Smooth muscle cell (in vitro differentiated cells): ENCODE data around the gene TUT1. TPM values are rescaled to one million over a fixed set of nuclear protein-coding genes. Genes with fewer than 3 reads are reported as not detected.
A peak's percentile ranks its signal among the peaks of the same experiment; 100 is the strongest.

Experiments
- DNase-seq: peaks from one replicate; lab custom pipeline; 2025; ENCODE audit not compliant: unreplicated experiment; lab: John Stamatoyannopoulos, UW
- H2AFZ ChIP-seq: fragments of 200-600 bp; sonication (generic); 2 replicates; pipeline ENCODE4 v1.6.0; 2016; ENCODE audit warnings: antibody characterized with exemption, low read depth, mild to moderate bottlenecking
- H3F3A ChIP-seq: fragments of 200-600 bp; sonication (generic); 2 replicates; pipeline ENCODE4 v1.6.0; 2017; ENCODE audit warnings: antibody characterized with exemption, low read depth
- H3K27ac ChIP-seq: fragments of 200-600 bp; sonication (generic); 2 replicates; pipeline ENCODE4 v1.5.1; 2016; ENCODE audit warnings: low read depth, mild to moderate bottlenecking
- H3K27me3 ChIP-seq: fragments of 200-600 bp; sonication (generic); 2 replicates; pipeline ENCODE4 v1.6.1; 2016; ENCODE audit warnings: low read depth, mild to moderate bottlenecking
- H3K36me3 ChIP-seq: fragments of 200-600 bp; sonication (generic); 2 replicates; pipeline ENCODE4 v1.5.1; 2016; ENCODE audit warnings: low read depth
- H3K4me1 ChIP-seq: fragments of 200-600 bp; sonication (generic); 2 replicates; pipeline ENCODE4 v1.5.1; 2016; ENCODE audit warnings: low read depth
- H3K4me2 ChIP-seq: fragments of 200-600 bp; sonication (generic); 2 replicates; pipeline ENCODE4 v1.6.0; 2016; ENCODE audit warnings: mild to moderate bottlenecking
- H3K4me3 ChIP-seq: fragments of 200-600 bp; sonication (generic); 2 replicates; pipeline ENCODE4 v1.5.1; 2016; ENCODE audit warnings: mild to moderate bottlenecking
- H3K79me2 ChIP-seq: fragments of 200-600 bp; sonication (generic); 2 replicates; pipeline ENCODE4 v1.6.0; 2016; ENCODE audit warnings: low read depth, mild to moderate bottlenecking
- H3K9ac ChIP-seq: fragments of 200-600 bp; sonication (generic); 2 replicates; pipeline ENCODE4 v1.6.0; 2016; ENCODE audit warnings: low read depth
- H3K9me3 ChIP-seq: fragments of 200-600 bp; sonication (generic); replicated peaks from 2 replicates; pipeline ENCODE4 v1.5.1; 2016; ENCODE audit warnings: low read depth
- H4K20me1 ChIP-seq: fragments of 200-600 bp; sonication (generic); 2 replicates; pipeline ENCODE4 v1.6.0; 2016; ENCODE audit warnings: low read depth
- WGBS: methylation state at CpG from one replicate; pipeline ENCODE4 v1.1.7; 2016; ENCODE audit warnings: low lambda C conversion rate; 5-methylcytosine and 5-hydroxymethylcytosine counted together
- polyA plus RNA-seq: library from polyadenylated mRNA; unstranded; fragments of >200 nt; fragmentation: Nextera tagmentation; extraction: Ambion mirVana; gene quantifications from 2 replicates; pipeline ENCODE4 v1.2.1, GENCODE V29; 2016
- total RNA-seq: library from RNA; depleted of rRNA; stranded (reverse); fragments of >200 nt; gene quantifications from 2 replicates; pipeline ENCODE4 v1.2.3, GENCODE V29; 2014
- TF ChIP-seq, protein P1 (sequence below): fragments of 200-600 bp; sonication (generic); IDR thresholded peaks from 2 replicates; pipeline ENCODE4 v1.5.1; 2017; ENCODE audit warnings: borderline replicate concordance, mild to moderate bottlenecking, antibody characterized with exemption; ENCODE audit not compliant: insufficient read depth, poor library complexity, severe bottlenecking

Gene TUT1
- total and polyA plus RNA-seq, 2 experiments from 2014 or later: 3.0 to 15.9 TPM

- peak within 1 kb of the TSS; percentile 78 for H3K4me3 ChIP-seq
- H3K4me2 ChIP-seq: peak within 1 kb of the TSS; percentile 82
- H3K27ac ChIP-seq: peak within 1 kb of the TSS; percentile 56
- no peaks in the 10 kb centered on the region for H4K20me1 ChIP-seq
- H2AFZ ChIP-seq: peak within 1 kb of the TSS; percentile 46
- H3K9ac ChIP-seq: peak within 1 kb of the TSS; percentile 79
- peaks cover 11% of the 10 kb centered on the region for H3K4me1 ChIP-seq
- no peaks in the 10 kb centered on the region for H3K27me3 ChIP-seq
- WGBS: 8% methylated on average over 24 of the region's 91 CpGs
- TF ChIP-seq, protein P1, sequence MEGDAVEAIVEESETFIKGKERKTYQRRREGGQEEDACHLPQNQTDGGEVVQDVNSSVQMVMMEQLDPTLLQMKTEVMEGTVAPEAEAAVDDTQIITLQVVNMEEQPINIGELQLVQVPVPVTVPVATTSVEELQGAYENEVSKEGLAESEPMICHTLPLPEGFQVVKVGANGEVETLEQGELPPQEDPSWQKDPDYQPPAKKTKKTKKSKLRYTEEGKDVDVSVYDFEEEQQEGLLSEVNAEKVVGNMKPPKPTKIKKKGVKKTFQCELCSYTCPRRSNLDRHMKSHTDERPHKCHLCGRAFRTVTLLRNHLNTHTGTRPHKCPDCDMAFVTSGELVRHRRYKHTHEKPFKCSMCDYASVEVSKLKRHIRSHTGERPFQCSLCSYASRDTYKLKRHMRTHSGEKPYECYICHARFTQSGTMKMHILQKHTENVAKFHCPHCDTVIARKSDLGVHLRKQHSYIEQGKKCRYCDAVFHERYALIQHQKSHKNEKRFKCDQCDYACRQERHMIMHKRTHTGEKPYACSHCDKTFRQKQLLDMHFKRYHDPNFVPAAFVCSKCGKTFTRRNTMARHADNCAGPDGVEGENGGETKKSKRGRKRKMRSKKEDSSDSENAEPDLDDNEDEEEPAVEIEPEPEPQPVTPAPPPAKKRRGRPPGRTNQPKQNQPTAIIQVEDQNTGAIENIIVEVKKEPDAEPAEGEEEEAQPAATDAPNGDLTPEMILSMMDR: peak; percentile 100
- peak; percentile 91 for DNase-seq
- no peaks in the 10 kb centered on the region for H3K9me3 ChIP-seq
- H3K79me2 ChIP-seq: peaks cover 8% of the 10 kb centered on the region
- H3K36me3 ChIP-seq: no peaks in the 10 kb centered on the region
- peaks cover 12% of the 10 kb centered on the region for H3F3A ChIP-seq
Measured at GRCh38 chr11:62612366-62613290, 21.3 kb upstream of the TUT1 start, which contains the start of the genes EML3 and ROM1. TSS of gene EML3 (minus strand) at chr11:62612775. CDS start at chr11:62612457, 318 bp downstream. TSS of gene ROM1 (plus strand) at chr11:62613257. CDS start at chr11:62613282, 25 bp downstream.

GRCh38 chr11:62611705-62612365, 20.5 kb upstream of the TUT1 start:
- Histone ChIP-seq H4K20me1 (no peaks in the 10 kb centered on the region), H3K4me2 (peak overlapping the region; percentile 82), H3K4me3 (peak overlapping the region; percentile 78), H3K79me2 (peaks cover 8% of the 10 kb centered on the region), H3K27ac (peak overlapping the region; percentile 56), H2AFZ (peak overlapping the region; percentile 46), H3K9me3 (no peaks in the 10 kb centered on the region), H3F3A (peaks cover 12% of the 10 kb centered on the region), H3K9ac (peak overlapping the region; percentile 79), H3K4me1 (peaks cover 11% of the 10 kb centered on the region), H3K27me3 (no peaks in the 10 kb centered on the region), H3K36me3 (no peaks in the 10 kb centered on the region)
- no peak for DNase-seq
- TF ChIP-seq, protein P1: no peak
- 3% methylated on average over 26 of the region's 34 CpGs for WGBS

DNA sequence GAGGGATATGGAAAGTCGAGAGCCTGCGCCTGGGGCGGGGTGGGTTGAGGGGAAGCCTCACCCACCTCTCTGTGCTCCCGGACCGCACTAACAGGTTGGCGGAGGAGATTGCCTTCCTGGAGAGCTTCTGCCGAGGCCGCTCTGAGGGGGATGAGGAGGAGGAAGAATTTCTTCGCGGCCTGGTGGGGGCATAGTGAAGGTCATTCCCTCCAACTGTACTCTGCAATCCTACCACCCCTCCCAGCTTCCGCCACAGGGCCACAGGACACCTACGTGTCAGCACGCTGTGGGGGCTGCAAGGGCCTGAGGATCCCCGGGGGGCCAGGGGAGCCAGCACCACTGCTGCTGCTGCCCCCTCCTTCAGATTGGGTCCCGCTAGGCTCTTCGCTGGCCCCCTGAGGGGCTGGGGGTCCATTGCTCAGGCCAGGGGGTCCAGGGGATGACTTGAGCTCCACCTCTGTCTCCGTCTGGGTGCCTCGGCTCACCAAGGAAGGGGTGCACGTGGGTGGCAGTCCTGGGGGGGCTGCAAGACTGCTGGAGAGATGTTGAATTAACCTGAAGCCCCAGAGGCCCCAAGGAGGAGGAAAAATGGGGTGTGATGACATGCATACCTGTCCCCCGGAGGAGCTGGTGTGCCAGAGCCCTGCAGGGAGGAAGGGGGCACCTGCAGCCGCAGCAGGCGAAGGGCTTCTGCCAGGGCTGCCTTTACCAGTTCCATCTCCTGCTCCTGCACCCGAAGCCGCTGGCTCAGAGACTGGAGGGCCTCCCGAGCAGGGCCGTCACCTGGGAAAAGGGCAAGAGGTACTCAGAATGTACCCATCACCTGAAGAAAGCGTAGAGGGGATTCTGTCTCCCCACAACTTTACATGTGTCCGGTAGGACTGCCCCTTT, 19.7 kb upstream of the TUT1 start:
- WGBS: 80% methylated on average over 28 of the region's 28 CpGs
- H3K79me2 ChIP-seq: peaks cover 8% of the 10 kb centered on the region
- peaks cover 11% of the 10 kb centered on the region for H3K4me1 ChIP-seq
- peak overlapping the region; percentile 46 for H2AFZ ChIP-seq
- peak overlapping the region; percentile 79 for H3K9ac ChIP-seq
- H3K36me3 ChIP-seq: no peaks in the 10 kb centered on the region
- H3K9me3 ChIP-seq: no peaks in the 10 kb centered on the region
- TF ChIP-seq, protein P1: no peak
- no peaks in the 10 kb centered on the region for H3K27me3 ChIP-seq
- peak overlapping the region; percentile 56 for H3K27ac ChIP-seq
- H4K20me1 ChIP-seq: no peaks in the 10 kb centered on the region
- peak overlapping the region; percentile 78 for H3K4me3 ChIP-seq
- peak overlapping the region; percentile 82 for H3K4me2 ChIP-seq
- H3F3A ChIP-seq: peaks cover 12% of the 10 kb centered on the region
- no peak for DNase-seq
